GM21619 (cell line): ENCODE data around the gene MYRF.

ENCODE experiments used
- ATAC-seq: cut with Tn5 transposase; IDR thresholded peaks from one replicate; pipeline ENCODE4 v1.9.1; 2021; ENCODE audit not compliant: unreplicated experiment

Gene MYRF

DNA sequence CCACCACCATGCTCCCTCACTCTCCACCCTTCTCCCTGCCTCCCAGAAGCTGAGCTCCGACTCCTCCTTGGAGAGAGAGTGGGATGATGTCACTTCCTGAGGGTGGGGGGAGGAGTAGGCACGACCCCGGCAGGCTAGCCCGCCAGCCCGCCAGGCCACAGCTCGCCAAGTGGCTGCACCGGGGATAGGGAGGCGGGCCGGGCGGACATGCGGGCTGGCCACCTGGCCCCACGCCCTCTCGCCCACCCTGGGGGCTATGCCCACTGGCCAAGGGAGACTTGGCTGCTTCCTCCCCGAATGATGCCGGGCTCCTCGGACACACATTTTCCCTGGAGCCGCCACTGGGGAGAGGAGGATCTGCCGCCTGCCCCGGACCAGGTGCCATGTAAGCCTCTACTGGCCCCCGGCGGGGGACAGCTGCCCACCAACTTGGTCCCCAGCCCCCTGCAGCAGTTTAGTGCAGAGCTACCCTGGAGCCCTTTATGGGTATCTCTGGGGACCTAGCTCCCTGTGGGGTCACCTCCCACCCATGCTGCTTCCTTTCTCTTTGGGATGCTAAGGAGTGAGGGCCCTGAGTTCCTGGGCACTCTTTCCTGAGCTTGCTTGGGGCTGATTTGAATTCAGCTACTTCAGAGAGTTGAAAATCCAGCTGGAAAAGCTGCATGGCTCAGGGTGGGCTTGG lies 33.7 kb upstream of the MYRF start:
- no peak for ATAC-seq

DNA sequence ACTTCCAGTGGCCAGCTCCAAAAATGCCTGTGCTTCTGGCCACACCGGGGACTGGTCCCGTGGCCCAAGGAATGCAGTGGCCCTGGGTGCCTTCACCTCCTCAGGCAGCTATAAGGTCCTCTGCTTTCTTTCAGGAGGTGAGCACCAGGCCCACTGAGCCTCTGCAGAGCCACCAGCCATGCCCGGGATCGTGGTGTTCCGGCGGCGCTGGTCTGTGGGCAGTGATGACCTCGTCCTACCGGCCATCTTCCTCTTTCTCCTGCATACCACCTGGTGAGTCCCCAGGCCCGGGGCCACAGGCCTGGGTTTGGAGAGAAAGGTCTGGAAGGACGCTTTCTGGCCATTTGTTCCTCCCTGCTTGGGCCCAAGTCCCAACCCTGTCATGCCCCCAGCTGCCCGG lies 32.5 kb upstream of the MYRF start:
- no peak for ATAC-seq

DNA sequence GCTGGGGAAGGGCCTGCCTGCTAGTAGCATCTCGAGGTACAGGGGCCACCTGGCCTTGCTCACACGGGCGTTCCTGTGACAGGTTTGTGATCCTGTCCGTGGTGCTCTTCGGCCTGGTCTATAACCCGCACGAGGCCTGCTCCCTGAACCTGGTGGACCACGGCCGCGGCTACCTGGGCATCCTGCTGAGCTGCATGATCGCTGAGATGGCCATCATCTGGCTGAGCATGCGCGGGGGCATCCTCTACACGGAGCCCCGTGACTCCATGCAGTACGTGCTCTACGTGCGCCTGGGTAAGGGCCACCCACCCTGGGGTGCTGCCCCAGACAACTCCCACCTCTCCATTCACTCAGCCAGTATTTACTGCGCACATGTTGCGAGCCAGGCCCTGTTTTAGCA lies 31.8 kb upstream of the MYRF start:
- no peak for ATAC-seq

DNA sequence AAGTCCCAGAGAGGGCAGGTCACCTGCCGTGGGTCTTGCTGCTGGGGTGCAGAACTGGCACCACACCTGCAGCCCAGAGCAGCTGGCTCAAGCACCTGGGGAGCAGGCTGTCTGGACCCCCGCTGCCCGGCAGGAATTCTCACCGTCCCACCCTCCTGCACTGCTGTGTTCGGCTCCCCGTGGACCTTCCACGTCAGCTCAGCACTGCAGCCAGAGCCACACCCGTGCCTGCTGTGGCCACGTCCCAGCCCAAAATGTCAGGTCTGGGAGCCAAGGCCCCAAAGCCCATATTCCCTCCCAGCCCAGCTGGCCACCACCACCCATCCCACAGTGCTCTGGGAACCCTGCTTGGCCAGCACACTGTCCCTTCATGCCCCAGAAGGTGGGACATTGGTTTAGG lies 28.0 kb upstream of the MYRF start:
- no peak for ATAC-seq

DNA sequence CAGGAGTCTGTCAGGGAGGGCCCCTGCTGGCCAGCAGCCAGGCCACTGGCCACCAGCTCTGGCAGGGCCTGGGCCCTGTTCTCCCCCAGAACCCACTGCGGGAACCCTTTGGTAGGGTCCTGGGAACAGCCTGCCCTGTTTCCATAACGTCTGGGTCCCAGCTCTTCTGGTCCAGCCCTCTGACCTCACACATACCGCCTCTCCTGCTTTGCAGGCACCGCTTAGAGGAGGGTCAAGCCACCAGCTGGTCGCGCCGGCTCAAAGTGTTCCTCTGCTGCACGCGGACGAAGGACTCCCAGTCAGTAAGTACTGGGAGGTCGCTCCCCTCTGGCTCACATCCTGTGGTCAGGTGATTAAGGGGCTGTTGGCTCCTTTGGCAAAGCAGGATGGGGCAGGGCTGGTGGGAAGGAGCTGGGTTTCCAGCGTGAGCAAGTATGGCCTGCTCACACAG lies 26.6 kb upstream of the MYRF start:
- ATAC-seq: no peak

DNA sequence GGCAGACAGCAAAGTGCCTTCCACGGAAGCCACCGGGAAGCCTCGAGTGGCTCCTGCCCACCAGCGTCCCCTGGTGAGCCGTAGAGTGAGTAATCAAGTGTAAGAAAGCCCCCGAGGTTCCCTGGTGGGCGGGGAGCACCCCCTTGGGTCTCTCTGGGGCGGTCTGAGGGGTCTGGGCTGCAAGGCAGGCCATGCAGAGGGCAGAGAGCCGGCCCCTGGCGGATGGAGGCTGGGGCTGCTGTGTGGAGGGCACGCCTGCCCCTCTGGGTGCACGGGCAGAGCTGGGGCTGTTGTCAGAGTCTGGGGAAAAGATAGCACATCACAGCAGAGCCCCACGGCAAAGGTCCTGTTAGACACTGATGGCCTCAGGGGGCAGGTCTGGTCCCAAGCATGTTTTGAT lies 25.7 kb upstream of the MYRF start:
- ATAC-seq: no peak

DNA sequence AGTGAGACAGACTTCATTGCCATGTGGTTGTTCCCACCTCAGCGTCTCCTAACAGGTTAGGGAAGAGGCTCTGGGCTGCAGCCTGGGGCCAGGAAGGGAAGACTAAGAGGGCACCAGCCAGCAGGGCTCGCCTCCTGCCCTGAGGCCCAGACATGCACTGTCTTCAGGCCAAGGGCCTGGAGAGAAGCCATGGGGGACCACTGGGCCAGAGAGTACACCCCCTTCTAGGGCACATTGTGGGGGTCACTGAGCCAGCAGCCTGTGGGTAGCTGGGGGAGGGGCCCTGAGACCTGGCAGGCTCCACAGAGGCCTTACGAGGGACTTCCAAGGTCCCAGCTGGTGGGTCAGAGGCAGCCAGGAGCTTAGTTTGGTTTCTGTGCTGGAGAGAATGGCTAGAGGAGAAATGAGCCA lies 25.0 kb upstream of the MYRF start:
- no peak for ATAC-seq

DNA sequence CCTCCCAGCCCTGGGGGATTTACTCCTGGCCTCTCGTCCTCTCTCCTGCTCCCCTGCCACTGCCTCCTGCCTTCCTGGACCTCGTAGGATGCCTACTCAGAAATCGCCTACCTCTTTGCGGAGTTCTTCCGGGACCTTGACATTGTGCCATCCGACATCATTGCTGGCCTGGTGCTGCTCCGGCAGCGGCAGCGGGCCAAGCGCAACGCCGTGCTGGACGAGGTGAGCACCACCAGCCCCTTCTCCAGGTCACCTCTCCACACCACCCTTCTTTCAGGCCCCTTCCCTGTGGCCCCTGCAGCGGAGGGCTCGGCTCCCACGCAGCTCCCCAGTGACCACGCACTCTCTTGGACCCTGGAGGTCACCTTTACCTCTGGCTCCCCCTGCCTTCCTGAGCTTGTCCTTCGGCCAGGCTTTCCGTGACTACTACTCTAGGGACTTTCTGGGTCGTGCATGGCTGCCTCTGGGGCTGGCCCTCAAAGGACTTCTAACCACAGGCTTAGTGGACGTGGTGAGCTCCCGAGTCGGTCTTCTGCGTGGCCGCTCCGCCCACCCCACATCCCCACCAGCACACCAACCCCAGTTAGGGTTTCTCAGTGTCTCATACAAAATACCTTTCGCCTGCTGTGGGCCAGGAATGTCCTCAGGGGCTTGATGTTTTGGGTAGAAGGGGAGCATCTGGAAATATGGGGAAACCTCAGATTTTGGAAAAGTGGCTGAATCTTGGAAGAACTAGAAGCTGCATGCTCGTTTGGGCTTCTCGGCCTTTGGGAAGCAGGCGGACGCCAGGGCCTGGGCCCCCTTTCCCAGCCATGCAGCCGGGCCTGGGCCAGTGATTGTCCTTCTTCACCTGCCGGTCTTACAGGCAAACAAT lies 24.1 kb upstream of the MYRF start:
- ATAC-seq: no peak

DNA sequence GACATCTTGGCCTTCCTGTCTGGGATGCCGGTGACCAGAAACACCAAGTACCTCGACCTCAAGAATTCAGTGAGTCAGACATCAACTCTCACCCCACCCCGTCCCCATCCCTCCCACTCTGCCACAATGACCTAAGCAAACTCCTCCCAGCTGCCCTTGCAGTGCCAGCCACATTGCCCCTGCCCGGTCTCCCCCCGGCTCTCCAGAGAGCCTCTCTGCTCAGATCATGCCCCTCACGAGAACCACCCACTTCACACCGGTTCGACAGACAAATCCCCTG lies 23.6 kb upstream of the MYRF start:
- ATAC-seq: no peak

DNA sequence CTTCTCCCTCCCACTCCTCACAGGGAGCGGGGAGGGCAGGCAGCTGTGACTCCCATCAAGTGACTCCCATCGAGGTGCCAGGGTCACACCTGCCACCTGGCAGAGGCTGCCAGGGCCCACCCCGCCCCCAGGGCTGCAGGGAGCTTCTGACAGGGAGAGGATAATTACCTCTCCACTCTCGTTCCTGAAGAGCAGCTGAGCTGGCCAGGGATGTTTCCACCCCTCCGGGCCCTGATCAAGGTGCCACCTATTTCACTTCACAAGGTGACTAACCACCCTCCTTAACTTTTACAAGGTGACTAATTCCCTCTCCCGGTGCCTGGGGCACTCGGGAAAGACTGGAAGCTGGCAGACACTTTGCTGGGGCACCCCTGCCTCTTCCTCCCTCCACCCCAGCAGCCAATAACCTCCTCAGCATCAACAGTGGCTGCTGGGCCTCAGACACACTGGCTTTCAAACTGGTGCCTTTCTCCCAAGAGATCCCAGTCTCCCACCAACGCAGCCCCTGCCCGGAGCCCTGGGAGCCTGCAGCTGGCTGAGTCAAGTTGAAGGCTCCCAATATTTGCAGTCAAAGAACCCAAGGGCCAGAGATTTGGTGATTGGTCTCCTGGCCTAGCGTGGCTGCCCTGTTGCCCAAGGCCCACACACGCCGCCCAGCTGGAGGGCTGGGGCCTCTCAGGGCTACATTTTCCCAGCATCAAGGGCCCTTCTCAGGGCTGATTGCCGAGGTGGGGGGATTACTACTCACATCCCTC lies 22.0 kb upstream of the MYRF start:
- no peak for ATAC-seq

DNA sequence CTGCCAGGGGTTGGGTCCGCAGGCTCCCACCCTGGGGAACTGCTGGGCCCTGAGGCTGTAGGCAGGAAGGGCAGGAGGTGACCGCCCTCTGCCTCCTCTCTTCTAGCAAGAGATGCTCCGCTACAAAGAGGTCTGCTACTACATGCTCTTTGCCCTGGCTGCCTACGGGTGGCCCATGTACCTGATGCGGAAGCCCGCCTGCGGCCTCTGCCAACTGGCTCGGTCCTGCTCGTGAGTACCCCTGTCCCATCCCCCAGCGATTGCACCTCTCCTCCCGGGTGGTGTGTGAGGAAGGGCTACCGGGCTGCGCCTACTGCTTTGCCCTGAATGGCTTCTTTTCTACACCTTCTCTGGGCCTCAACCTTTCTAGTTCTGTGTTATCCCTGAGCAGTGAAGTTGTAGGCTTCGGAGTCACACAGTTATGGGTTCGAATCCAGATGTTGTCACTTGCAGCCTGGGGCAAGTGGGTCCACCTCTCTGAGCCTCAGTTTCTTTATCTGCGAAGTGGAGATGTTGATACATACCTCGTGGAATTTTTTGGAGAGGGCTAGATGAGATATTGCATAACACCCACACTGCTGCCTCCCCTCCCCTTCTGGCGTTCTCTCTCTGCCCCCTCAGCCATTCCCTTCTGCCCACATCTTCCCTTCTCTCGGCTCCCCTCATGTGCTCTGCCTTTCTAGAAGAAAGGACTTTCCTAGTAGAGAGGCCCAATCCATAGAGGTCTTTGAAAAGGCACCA lies 21.1 kb upstream of the MYRF start:
- ATAC-seq: no peak

DNA sequence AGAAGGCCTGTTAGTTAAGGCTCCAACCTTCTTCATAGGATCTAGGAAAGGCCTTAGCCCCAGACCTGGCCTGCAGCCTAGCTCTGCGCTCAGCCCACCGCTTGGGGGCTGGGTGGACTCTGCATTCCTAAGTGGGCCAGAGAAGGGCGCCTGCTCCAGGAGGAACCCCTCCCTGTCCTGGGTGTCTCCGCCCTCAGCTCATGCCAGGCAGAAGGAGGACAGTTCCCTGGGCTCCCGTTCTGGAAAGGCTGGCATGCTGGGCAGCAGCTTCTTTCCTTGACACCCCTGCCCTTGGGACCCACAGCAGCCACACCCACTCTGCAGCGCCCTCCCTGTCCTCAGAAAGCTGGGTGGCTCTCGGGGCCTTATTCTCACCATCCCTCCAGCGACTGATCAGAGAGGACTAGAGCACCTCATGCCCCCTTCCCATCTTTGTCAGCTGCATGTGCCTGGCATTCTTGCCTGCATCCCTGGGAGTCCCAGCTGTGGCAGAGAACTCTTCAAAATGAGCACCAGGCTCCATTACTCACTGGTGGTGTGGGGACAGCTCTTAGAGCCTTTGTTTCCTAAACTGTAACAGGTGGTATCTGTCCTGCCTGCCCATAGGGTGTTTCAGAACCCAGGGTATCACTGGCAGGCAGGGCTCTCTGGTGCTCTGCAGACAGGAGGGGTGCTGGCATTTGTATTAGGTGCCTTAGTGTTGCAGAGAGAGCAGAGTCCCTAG lies 20.3 kb upstream of the MYRF start:
- no peak for ATAC-seq

DNA sequence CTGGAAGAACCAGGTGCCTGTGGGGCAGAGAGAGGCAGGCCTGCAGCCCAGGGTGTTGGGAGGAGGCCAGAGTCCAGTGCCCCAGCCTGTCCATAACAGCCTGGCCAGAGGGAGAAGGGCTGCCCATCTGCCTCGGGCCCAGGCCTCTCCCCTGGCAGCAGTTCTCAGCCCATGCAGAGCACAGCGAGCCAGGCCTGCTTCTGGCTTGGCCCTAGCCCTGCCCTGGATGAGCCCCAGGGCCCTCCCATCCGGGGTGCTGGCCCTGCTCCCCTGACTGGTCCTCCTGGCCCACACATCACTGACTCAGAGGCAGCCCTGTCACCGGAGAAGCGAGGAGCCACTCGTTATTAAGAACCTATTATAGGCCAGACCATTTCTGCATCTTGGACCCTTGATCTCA lies 19.7 kb upstream of the MYRF start:
- ATAC-seq: no peak

DNA sequence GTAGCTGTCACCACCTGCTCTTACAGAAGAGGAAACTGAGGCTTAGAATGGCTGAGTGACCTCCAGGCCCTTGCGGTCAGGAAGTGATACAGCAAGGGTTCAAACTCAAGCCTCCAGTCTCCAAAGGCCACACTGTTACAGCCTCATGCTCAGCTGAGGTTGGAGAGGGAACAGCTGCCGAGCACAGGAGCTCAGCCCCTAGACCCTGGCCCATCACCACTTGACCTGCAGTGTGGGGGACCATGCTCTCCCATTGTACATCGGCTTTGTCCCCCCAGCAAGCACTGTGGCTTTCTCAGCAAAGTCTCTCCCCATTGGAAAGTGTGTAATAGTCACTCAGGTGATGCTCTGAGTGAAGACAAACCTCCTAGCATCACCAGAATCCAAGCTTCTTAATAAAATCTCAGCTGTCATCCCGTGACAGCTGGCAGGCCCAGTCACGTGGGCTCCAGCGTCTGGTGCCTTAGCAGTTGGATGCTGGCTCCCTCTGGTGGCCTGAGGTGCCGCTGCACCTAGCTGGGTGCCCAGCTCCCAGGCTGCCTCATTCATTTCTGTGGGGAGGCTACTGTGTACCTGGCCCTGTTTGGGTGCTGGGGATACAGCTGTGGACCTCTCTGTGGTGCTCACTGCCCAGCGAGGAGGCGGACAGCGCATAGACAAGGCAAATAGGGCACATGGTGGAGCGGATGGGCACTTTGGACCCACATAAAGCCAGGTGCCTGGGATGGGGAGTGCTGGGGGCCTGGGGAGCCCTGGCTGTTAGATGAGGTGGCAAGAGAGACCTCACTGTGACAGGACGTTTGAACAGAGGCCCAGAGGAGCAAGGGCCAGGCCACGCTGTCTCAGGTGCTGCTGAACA lies 19.1 kb upstream of the MYRF start:
- peak; percentile 84 for ATAC-seq

DNA sequence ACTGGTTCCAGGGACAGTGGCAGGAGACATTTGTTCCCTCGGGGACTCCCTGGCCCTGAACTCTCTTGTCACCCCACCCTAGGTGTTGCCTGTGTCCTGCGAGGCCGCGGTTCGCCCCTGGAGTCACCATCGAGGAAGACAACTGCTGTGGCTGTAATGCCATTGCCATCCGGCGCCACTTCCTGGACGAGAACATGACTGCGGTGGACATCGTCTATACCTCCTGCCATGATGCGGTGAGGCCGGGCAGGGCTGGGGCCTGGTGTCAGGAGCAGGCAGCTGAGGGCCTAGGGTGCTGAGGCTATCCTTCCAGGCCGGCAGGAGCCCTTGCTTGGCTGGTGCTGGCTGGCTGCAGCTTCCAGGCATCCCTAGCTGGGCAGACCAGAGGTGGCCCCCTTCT lies 17.7 kb upstream of the MYRF start:
- ATAC-seq: no peak

DNA sequence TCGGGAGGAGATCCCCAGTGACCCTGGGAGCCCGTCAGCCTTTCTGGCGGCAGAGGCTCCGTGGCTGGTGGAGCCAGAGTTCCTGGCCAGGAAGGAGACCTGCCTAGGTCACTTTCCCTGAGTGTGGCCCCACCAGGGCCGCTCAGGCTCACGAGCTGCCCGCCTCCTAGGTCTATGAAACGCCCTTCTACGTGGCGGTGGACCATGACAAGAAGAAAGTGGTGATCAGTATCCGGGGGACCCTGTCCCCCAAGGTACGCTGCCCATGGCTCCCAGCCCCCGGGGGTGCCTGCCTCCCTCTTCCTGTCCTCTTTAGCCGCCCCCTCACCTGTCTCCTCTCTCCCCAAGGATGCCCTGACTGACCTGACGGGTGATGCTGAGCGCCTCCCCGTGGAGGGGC lies 17.0 kb upstream of the MYRF start:
- ATAC-seq: no peak

DNA sequence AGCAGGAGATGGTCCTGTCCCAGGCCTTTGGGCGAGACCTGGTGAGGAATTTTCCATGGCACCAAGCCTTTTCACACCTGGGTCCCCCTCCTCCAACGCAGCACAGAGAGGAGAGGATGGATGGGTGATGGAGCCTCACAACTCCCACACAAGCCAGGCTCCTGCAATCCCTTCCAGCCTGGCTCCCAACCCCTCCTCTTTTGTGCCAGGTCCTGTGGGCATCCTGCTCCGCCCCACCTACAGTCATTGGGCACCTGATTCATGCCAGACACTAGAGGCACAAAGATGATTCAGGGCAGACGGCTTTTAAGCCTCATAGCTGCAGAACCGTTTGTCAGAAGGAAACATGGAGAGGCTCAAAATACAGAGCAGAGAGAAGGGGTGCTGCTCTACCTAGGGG lies 16.1 kb upstream of the MYRF start:
- no peak for ATAC-seq

DNA sequence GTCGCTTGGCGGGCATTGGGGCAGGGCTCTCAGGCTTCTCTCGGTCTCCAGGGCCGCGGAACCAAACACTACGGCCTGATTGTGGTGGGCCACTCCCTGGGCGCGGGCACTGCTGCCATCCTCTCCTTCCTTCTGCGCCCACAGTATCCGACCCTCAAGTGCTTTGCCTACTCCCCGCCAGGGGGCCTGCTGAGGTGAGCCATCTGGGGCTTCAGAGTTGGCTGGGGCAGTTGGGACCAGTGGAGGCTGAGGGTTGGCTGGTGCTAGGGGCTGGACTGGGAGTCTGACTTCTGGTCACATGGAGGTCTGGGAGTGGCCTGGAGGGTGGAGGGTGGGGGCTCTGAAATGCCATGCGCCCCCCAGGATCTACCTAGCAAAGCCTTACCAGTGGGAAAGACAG lies 15.3 kb upstream of the MYRF start:
- ATAC-seq: no peak

DNA sequence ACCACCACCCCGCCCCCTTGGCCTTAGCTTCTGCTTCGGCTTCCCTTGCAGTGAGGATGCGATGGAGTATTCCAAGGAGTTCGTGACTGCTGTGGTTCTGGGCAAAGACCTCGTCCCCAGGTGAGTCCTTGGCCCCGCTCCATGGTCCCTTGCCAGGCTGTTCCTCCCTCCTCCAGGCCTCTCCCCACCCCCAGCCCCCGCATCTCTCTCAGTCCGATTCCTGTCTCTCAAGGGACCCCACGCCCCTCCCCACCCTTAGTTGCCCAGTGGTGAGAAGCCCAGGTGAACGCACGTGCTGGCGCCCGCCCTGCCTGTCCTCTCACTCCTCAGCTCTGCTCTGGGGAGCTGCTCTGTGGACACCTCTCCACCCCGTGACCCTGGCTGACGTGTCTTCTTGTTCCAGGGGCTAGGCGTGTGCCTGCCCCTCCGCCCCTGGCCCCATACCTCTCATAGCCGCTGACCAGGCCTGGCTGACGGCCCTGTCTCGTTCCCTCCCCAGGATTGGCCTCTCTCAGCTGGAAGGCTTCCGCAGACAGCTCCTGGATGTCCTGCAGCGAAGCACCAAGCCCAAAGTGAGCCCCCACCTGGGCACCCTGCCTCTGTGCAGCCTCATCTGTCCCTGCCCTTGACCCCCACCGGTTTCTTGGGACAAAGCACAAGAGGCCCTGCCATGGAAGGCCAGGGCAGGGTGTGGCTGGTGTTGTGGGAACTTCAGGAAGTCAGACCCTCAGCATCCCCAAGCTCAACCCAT lies 14.6 kb upstream of the MYRF start:
- no peak for ATAC-seq
